T-helper 1 cell treated with Interleukin-12 subunit alpha and Interleukin-12 subunit beta and Interleukin-4 antibody, amounts not matched to agents 30 μg/mL and 1 μg/mL, for 36 hours (primary cell): ENCODE measurements around the gene ZSWIM1.
"Not testable (repeated sequence)": the region's sequence is repeated elsewhere in the genome, so short reads cannot be mapped to it uniquely, and the experiment has no call there.

Experiments used
- H3K27ac Mint-ChIP-seq: one replicate; pipeline ENCODE4 v1.8.0; 2021; ENCODE audit warnings: mild to moderate bottlenecking, mixed read lengths
- H3K27me3 Mint-ChIP-seq: one replicate; pipeline ENCODE4 v1.8.0; 2021; ENCODE audit warnings: low read depth, mixed read lengths
- H3K36me3 Mint-ChIP-seq: one replicate; pipeline ENCODE4 v1.8.0; 2021; ENCODE audit warnings: low read depth, mixed read lengths
- H3K4me1 Mint-ChIP-seq: one replicate; pipeline ENCODE4 v1.8.0; 2021; ENCODE audit warnings: low read depth, mixed read lengths
- H3K4me3 Mint-ChIP-seq: one replicate; pipeline ENCODE4 v1.8.0; 2021; ENCODE audit warnings: mild to moderate bottlenecking, moderate library complexity, mixed read lengths
- H3K9me3 Mint-ChIP-seq: one replicate; pipeline ENCODE4 v1.8.0; 2021; ENCODE audit warnings: mixed read lengths

Gene ZSWIM1

DNA sequence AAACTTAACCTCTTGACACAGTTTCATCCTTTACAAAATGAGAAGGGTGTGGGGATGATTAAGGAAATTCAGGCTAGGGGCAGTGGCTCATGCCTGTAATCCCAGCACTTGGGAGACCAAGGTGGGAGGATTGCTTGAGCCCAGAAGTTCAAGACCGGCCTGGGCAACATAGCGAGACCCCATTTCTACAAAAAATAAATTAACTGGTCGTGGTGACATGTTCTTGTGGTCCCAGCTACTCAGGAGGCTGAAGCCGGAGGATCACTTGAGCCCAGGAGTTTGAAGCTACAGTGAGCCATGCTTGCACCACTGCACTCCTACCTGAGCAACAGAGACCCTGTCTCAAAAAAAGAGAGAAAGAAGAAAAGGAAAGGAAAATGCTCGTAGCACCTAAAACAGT lies 14.6 kb upstream of the ZSWIM1 start:
- Mint-ChIP-seq H3K4me3 (no peak overlapping the region), H3K27me3 (no peaks in the 10 kb centered on the region), H3K27ac (no peak overlapping the region), H3K36me3 (peaks cover 3% of the 10 kb centered on the region), H3K9me3 (no peaks in the 10 kb centered on the region), H3K4me1 (peaks cover 5% of the 10 kb centered on the region)

DNA sequence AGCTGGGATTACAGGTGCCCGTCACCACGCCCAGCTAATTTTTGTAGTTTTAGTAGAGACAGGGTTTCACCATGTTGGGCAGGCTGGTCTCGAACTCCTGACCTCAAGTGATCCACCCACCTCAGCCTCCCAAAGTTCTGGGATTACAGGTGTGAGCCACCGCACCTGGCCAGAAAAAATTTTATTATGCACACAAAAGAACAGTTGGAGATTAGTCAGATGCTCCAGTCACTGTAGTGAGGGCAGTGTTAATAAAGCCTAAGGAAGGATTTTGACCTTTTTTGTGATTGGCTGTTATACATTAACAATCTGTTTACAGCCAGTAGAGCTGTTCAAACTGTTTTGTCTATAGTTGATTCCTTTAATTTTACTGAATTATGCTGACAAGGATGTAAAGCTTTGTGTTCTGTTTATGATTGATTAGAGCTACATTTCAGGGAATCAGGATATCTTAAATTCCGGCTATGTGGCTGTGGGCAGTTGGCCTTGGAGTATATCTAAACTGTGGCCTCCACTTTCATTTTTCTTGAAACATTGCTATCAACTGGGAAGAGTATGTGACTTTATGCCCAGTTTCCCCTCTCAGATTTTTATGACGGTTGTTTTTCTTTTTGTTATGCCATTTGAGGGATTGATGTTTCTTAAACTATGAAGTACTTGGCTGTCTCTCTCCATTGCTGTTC lies 13.8 kb upstream of the ZSWIM1 start:
- H3K36me3 Mint-ChIP-seq, result peaks cover 5% of the 10 kb centered on the region
- H3K4me3 Mint-ChIP-seq, result no peak overlapping the region
- H3K27ac Mint-ChIP-seq, result no peak overlapping the region
- no peaks in the 10 kb centered on the region for H3K9me3 Mint-ChIP-seq
- H3K27me3 Mint-ChIP-seq, result no peaks in the 10 kb centered on the region
- peaks cover 5% of the 10 kb centered on the region for H3K4me1 Mint-ChIP-seq

DNA sequence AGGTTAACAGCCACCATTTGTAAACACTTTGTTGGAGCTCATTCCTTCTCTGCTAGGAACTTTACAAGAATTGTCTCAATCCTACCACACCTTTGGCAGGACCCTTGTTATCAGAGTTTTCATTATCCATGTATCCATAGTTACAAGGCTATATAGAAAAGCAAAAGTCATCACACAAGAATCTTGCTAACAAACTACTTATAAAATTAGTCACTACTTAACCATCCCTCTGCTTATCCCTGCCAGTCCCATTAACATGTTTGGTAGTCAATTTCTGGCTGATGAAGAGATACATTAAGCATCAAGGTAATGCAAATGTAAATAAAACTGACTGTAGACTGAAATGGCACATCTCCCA lies 13.2 kb upstream of the ZSWIM1 start:
- H3K27ac Mint-ChIP-seq, result no peak overlapping the region
- H3K4me1 Mint-ChIP-seq, result peaks cover 5% of the 10 kb centered on the region
- H3K27me3 Mint-ChIP-seq, result no peaks in the 10 kb centered on the region
- peaks cover 7% of the 10 kb centered on the region for H3K36me3 Mint-ChIP-seq
- no peaks in the 10 kb centered on the region for H3K9me3 Mint-ChIP-seq
- no peak overlapping the region for H3K4me3 Mint-ChIP-seq

DNA sequence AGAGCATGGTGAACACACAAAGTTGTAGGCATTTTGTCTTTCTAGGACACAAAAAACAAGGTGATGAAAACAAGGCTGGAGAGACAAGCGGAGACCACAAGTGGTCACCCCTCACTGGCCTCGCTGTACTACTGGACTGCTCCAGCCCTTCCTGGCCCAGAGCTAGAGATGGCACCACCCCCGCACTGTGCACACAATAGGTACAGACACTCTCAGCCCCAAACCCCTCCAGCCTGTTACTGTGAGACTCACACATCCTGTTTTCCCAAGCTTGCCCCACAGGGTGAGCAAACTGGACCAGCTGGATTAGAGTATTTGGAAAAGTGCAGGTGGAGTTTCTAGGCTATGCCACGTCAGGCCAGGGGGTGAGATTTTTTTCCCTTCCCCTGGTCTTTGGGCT lies 8.4 kb upstream of the ZSWIM1 start:
- no peak overlapping the region for H3K27ac Mint-ChIP-seq
- no peaks in the 10 kb centered on the region for H3K9me3 Mint-ChIP-seq
- no peaks in the 10 kb centered on the region for H3K27me3 Mint-ChIP-seq
- H3K4me3 Mint-ChIP-seq, result no peak overlapping the region
- H3K36me3 Mint-ChIP-seq, result peaks cover 8% of the 10 kb centered on the region
- peaks cover 1% of the 10 kb centered on the region for H3K4me1 Mint-ChIP-seq

DNA sequence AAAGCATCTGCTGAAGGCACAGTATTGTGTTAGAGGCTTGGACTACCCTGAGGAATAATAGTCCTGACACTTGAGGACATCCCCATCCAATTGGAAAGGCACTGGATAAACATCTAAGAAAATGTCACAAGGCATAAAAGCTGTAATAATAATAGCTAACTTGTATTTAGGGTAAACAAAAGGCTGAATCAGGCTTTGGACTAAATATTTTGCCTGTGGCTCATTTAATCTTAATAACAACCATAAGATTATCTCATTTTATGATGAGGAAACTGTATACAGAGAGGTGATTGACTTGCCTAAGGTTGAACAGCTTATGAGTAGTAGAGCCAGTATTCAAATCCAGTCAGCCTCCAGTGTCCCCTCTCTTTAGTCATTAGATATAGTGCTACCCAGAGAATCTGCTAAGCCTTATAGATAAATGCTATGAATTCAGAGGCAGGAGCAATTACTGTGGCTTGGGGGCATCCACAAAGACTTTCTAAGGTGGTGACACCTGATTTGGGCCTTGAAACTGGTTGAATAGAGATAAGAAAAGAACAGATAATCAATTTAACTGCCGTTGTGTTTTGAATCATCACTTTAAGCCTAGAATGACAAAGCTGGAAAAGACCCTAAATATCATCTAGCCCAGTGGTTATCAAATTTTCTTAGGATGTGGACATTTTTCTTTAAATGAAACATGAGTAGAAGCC lies 7.5 kb upstream of the ZSWIM1 start:
- Mint-ChIP-seq H3K4me3 (no peak overlapping the region), H3K9me3 (no peaks in the 10 kb centered on the region), H3K27ac (no peak overlapping the region), H3K36me3 (peaks cover 8% of the 10 kb centered on the region), H3K4me1 (no peaks in the 10 kb centered on the region), H3K27me3 (no peaks in the 10 kb centered on the region)

DNA sequence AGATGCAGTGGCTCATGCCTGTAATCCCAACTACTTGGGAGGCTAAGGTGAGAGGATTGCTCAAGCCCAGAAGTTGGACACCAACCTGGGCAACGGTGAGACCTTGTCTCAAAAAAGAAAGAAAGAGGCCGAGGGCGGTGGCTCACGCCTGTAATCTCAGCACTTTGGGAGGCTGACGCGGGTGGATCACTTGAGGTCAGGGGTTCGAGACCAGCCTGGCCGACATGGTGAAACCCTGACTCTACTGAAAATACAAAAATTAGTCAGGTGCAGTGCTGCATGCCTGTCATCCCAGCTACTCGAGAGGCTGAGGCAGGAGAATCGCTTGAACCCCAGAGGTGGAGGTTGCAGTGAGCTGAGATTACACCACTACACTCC lies 6.9 kb upstream of the ZSWIM1 start:
- H3K4me1 Mint-ChIP-seq, H3K4me3 Mint-ChIP-seq, H3K27me3 Mint-ChIP-seq, H3K36me3 Mint-ChIP-seq, H3K27ac Mint-ChIP-seq, H3K9me3 Mint-ChIP-seq: not testable (repeated sequence)

DNA sequence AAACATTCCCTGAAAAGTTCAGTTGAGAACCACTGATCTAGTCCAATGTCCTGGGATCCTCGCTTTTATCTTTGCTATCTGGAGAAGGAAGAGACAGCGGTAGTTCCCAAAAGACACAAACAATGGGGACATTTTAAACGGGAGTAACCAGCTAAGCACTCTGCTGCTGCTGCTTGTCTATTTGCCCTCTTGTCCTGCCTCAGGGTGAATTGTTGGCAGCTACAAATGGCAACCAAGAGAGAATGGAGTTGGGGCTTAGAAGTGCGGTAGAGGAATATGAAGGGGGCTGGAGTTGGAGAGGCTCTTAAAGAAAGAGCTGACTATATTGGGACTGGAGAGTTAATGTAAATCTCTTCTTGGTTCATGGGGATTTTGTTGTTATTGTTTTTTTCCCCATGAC lies 6.5 kb upstream of the ZSWIM1 start:
- no peaks in the 10 kb centered on the region for H3K27me3 Mint-ChIP-seq
- H3K4me3 Mint-ChIP-seq, result no peak overlapping the region
- H3K36me3 Mint-ChIP-seq, result peaks cover 8% of the 10 kb centered on the region
- H3K9me3 Mint-ChIP-seq, result no peaks in the 10 kb centered on the region
- H3K4me1 Mint-ChIP-seq, result no peaks in the 10 kb centered on the region
- no peak overlapping the region for H3K27ac Mint-ChIP-seq

DNA sequence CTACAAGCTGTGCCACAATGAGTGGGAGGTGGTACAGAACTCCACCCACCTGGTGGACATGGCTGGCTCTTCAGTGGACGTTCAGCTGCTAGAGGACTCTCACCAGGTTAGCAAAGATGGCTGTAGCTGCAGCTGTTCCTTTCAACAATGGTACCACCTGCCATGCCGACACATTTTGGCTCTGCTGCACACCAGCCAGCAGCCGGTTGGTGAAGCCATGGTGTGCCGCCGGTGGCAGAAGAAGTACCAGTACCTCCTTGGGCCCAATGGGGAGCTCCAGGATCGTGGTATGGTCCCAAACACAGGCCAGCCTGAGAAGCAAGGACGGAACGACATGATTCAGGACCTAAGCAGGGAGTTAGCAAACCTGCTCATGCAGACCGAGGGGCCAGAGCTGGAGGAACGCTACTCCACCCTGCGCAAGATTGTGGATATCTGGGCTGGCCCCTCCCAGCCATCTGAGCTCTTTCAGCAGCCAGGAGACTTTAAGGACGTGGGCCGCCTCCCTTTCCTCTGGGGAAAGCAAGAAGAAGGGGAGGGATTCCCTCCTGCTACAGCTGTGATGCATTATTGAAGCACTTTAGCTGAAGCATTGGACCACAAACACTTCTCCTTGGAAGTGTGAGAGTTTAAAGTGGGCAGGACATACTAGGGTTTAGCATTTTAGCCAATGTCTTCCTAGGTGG lies 2.8 kb upstream of the ZSWIM1 start:
- H3K36me3 Mint-ChIP-seq, result peaks cover 18% of the 10 kb centered on the region
- no peak overlapping the region for H3K4me3 Mint-ChIP-seq
- no peaks in the 10 kb centered on the region for H3K9me3 Mint-ChIP-seq
- H3K27ac Mint-ChIP-seq, result no peak overlapping the region
- peaks cover 9% of the 10 kb centered on the region for H3K27me3 Mint-ChIP-seq
- peaks cover 18% of the 10 kb centered on the region for H3K4me1 Mint-ChIP-seq

DNA sequence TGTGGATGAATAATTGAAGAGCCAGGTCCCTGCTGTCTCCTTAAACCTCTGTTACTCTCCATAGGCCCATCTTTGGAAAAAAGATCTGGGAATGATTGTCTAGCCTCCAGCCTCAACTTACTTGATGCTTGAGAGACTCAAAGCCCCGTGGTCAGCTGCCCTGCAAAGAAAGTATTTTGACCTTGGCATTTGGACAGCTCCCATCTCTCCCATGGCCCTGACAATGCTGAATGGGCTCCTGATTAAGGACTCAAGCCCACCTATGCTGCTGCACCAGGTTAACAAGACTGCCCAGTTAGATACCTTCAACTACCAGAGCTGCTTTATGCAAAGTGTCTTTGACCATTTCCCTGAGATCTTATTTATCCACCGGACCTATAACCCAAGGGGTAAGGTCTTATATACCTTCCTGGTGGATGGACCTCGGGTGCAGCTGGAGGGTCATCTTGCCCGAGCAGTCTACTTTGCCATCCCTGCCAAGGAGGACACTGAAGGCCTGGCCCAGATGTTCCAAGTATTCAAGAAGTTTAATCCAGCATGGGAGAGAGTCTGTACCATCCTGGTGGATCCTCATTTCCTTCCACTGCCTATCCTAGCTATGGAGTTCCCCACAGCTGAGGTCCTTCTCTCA lies 1.6 kb downstream of the ZSWIM1 start:
- Mint-ChIP-seq H3K4me3 (peak overlapping the region; percentile 45), H3K4me1 (peaks cover 27% of the 10 kb centered on the region), H3K36me3 (peaks cover 22% of the 10 kb centered on the region), H3K27ac (no peak overlapping the region), H3K27me3 (peaks cover 9% of the 10 kb centered on the region), H3K9me3 (no peaks in the 10 kb centered on the region)

DNA sequence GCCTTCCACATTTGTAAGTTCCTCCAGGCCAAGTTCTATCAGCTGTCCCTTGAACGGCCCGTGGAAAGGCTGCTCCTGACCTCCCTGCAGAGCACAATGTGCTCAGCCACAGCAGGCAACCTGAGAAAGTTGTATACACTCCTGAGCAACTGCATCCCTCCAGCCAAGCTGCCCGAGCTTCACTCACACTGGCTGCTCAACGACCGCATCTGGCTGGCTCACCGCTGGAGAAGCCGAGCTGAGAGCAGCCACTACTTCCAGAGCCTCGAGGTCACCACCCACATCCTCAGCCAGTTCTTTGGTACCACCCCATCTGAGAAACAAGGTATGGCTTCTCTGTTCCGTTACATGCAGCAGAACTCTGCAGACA lies 2.1 kb downstream of the ZSWIM1 start:
- Mint-ChIP-seq H3K4me1 (peaks cover 27% of the 10 kb centered on the region), H3K27ac (no peak overlapping the region), H3K36me3 (peaks cover 22% of the 10 kb centered on the region), H3K9me3 (no peaks in the 10 kb centered on the region), H3K4me3 (no peak overlapping the region), H3K27me3 (peaks cover 9% of the 10 kb centered on the region)

DNA sequence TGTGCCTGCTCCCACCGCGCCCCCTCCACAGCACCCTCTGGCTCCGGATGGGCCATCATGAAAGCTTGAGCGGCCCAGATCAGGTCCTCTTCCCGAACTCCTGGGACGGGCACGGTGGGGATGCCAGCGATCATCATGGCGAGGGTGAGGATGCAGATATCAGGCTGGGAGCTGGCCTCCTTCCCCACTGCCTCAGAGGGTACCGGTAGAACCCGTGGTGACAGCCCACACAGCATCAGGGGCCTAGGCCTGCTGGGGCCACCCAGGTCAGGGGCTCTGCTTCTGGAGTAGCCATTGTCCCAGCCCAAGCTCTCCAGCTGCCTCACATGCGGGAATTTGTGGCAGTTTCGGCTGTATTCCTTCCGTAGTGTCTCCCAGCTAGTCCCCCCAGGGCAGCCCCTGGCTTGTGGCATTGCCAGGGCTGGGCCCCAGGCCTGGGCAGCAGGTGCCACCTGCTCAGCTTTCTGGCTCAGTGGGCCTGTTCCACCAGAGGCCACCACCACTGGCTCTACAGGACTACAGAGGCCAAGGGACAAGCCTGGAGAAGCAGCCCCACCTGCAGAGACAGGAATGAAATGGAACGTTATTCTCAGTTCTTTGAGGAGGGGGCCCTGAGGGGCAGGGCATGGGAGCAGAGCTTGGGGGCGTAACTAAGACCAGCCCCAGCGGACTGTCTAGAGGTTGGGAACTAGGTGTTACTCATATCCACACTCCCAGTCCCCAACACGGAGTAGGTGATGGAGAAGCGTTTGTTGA lies 5.7 kb downstream of the ZSWIM1 start:
- no peaks in the 10 kb centered on the region for H3K9me3 Mint-ChIP-seq
- peaks cover 24% of the 10 kb centered on the region for H3K4me1 Mint-ChIP-seq
- H3K4me3 Mint-ChIP-seq, result no peak overlapping the region
- peaks cover 9% of the 10 kb centered on the region for H3K27me3 Mint-ChIP-seq
- H3K27ac Mint-ChIP-seq, result no peak overlapping the region
- H3K36me3 Mint-ChIP-seq, result peaks cover 16% of the 10 kb centered on the region

DNA sequence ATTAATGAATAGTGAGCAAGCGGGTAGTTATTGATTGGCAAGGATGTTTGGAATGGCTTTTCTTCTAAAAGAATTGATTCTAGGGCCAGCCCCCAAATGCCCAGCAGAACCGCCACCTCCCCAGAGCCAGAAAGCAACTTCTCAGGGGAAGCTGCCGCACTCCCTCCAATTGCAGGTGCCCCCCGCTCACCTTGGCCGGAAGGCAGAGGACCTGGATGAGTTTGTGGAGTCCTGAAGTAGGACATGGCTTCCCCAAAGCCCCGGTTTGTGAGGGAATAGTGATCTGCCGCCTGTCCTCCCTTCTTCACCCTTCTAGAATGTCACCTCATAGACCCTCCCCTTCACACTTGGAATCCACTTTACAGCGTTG lies 6.3 kb downstream of the ZSWIM1 start, which contains the start of gene SPATA25:
SPATA25 (minus strand) TSS at position 277 of the 370 bp plus-strand sequence; CDS start at position 245, 32 bp downstream.
- peaks cover 8% of the 10 kb centered on the region for H3K27me3 Mint-ChIP-seq
- no peak within 1 kb of the TSS for H3K4me3 Mint-ChIP-seq
- H3K9me3 Mint-ChIP-seq, result no peaks in the 10 kb centered on the region
- H3K4me1 Mint-ChIP-seq, result peaks cover 25% of the 10 kb centered on the region
- peaks cover 16% of the 10 kb centered on the region for H3K36me3 Mint-ChIP-seq
- H3K27ac Mint-ChIP-seq, result no peak within 1 kb of the TSS

DNA sequence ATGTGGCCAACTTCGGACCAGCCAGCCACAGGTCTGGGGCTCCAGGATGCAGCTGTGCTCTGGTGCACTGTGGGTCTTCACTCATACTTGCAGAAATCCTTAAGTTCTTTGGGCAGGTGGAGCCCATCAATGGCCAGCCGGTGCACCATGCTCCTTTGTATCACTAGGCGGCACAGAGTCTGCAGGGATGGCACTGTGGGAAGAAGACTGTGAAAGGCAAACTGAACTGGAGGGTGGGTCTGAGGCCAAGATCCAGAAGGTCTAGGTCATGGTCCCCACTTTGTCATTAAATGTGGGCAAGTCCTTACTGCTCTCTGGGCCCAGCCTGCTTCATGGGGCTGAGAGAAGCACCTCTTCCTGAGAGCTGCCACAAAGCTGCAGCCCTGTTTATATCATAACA lies 7.7 kb downstream of the ZSWIM1 start:
- Mint-ChIP-seq H3K9me3 (no peaks in the 10 kb centered on the region), H3K27ac (no peak overlapping the region), H3K4me3 (no peak overlapping the region), H3K4me1 (peaks cover 23% of the 10 kb centered on the region), H3K36me3 (peaks cover 5% of the 10 kb centered on the region), H3K27me3 (peaks cover 4% of the 10 kb centered on the region)
